Testis (tissue), 3 donors: ENCODE results near the gene ZNF148. TPM values are rescaled to one million over a fixed set of nuclear protein-coding genes. Genes with fewer than 3 reads are reported as not detected.

Experiments
- DNase-seq: peaks from one replicate; pipeline ENCODE4 v3.0.0-alpha.2; 2019
- H3K27ac ChIP-seq, 2 donors: fragments of 200-600 bp; sonication (generic); one replicate each; pipeline ENCODE4 v1.5.1; 2019
- H3K27me3 ChIP-seq: fragments of 200-600 bp; sonication (generic); one replicate; pipeline ENCODE4 v1.5.1; 2019
- H3K36me3 ChIP-seq: fragments of 200-600 bp; sonication (generic); one replicate; pipeline ENCODE4 v1.5.1; 2017; ENCODE audit warnings: low read depth; ENCODE audit errors: missing control alignments
- H3K4me1 ChIP-seq: fragments of 200-600 bp; sonication (generic); one replicate; pipeline ENCODE4 v1.5.1; 2019
- H3K4me3 ChIP-seq, 2 donors: fragments of 200-600 bp; sonication (generic); one replicate each; pipeline ENCODE4 v1.5.1; 2017 to 2019
- H3K9me3 ChIP-seq: fragments of 200-600 bp; sonication (generic); one replicate; pipeline ENCODE4 v1.5.1; 2017
- POLR2A ChIP-seq: fragments of 450-650 bp; IDR thresholded peaks from one replicate; pipeline ENCODE4 v1.6.1; 2017; ENCODE audit warnings: antibody characterized with exemption, mild to moderate bottlenecking, moderate library complexity
- WGBS, 2 donors: methylation state at CpG; one replicate each; pipeline ENCODE4 v1.1.5; 2018; 5-methylcytosine and 5-hydroxymethylcytosine counted together
- intact Hi-C: fragments of 100-400 bp; cut with DNase I; formaldehyde crosslinking; loops from one replicate; pipeline ENCODE4 v1.15.1; 2023; ENCODE audit warnings: low total_unique reads
- polyA plus RNA-seq: library from polyadenylated mRNA; stranded (reverse); fragments of 350-450 nt; fragmentation: Illumina TruSeq; extraction: RNeasy Lipid Tissue Mini Kit (QIAGEN cat#74804); gene quantifications from one replicate; pipeline ENCODE4 v1.2.3, GENCODE V29; 2014; ENCODE audit warnings: low read depth, low replicate concordance; ENCODE audit not compliant: insufficient read depth
- total RNA-seq, 2 donors: library from RNA; depleted of rRNA; stranded (reverse); fragments of >200 nt; gene quantifications; one replicate each; pipeline ENCODE4 v1.2.3, GENCODE V29; 2016
- TF ChIP-seq, protein P1 (sequence below), 3 experiments: fragments of 450-650 bp in 2 of 3; fragments of 200-600 bp in 1 of 3; sonication (generic) in 1 of 3; IDR thresholded peaks; one replicate each; pipeline ENCODE4 v1.5.1; 2016 to 2019; ENCODE audit warnings: antibody characterized with exemption in 3 of 3, mild to moderate bottlenecking in 2 of 3, moderate library complexity in 1 of 3

ZNF148 gene
- total and polyA plus RNA-seq, 3 donors from 2014 or later = 17.6 to 33.6 (median 29.7) TPM

DNA sequence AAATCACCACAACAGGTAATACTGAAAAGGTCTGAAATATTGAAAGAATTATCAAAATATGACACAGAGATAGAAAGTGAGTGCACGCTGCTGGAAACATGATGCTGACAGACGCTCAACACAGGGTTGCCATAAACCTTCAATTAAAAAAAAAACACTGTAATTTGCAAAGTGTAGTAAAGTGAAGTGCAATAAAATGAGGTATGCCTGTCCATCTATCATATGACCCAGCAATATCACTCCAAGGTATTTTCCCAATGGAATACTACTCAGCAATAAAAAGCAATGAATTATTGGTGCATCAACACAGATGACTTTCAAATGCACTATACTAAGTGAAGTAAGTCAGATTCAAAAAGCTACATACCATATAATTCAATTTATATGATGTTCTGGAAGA is 115.0 kb downstream of the ZNF148 start:
- H3K4me1 ChIP-seq = no peaks in the 10 kb centered on the region
- WGBS, 2 donors = 97 to 98% methylated on average over 2 of the region's 2 CpGs

DNA sequence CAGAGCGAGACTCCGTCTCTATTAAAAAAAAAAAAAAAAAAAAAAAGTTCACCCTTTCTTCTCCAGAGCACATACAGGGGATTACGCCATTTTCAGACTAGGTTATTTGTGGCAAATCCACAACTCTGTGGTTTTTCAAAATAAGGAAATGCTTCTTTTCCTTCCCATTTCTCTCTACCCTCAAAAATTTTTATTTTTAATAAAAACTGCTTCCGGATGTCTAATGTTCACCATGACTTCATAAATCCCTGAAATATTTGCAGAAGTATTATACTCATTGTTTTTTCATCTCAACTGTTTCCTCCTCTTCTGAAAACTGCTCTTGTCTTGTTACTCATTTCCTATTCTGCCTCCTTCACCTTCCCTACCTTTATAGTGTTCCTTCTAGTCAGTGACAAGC is 117.6 kb downstream of the ZNF148 start:
- no peak overlapping the region for H3K4me3 ChIP-seq
- no peak overlapping the region for H3K27ac ChIP-seq
- no peaks in the 10 kb centered on the region for H3K9me3 ChIP-seq
- no peaks in the 10 kb centered on the region for H3K27me3 ChIP-seq
- TF ChIP-seq POLR2A = no peak
- TF ChIP-seq, protein P1, sequence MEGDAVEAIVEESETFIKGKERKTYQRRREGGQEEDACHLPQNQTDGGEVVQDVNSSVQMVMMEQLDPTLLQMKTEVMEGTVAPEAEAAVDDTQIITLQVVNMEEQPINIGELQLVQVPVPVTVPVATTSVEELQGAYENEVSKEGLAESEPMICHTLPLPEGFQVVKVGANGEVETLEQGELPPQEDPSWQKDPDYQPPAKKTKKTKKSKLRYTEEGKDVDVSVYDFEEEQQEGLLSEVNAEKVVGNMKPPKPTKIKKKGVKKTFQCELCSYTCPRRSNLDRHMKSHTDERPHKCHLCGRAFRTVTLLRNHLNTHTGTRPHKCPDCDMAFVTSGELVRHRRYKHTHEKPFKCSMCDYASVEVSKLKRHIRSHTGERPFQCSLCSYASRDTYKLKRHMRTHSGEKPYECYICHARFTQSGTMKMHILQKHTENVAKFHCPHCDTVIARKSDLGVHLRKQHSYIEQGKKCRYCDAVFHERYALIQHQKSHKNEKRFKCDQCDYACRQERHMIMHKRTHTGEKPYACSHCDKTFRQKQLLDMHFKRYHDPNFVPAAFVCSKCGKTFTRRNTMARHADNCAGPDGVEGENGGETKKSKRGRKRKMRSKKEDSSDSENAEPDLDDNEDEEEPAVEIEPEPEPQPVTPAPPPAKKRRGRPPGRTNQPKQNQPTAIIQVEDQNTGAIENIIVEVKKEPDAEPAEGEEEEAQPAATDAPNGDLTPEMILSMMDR (IDR thresholded peaks at IDR 0.05) = no peak
- intact Hi-C loops = no loop called here
- no peak for DNase-seq
- H3K36me3 ChIP-seq = no peaks in the 10 kb centered on the region
- WGBS, 2 donors = 86 to 93% methylated on average over 4 of the region's 4 CpGs
- no peaks in the 10 kb centered on the region for H3K4me1 ChIP-seq

More for the DNA sequence above, 115.0 kb downstream of the ZNF148 start:
- Histone ChIP-seq H3K27ac (no peak overlapping the region), H3K27me3 (no peaks in the 10 kb centered on the region), H3K36me3 (no peaks in the 10 kb centered on the region), H3K4me3 (no peak overlapping the region), H3K9me3 (no peaks in the 10 kb centered on the region)
- no peak for DNase-seq
- intact Hi-C loops = no loop called here
- TF ChIP-seq POLR2A = no peak
- TF ChIP-seq, protein P1 (IDR thresholded peaks at IDR 0.05) = no peak

DNA sequence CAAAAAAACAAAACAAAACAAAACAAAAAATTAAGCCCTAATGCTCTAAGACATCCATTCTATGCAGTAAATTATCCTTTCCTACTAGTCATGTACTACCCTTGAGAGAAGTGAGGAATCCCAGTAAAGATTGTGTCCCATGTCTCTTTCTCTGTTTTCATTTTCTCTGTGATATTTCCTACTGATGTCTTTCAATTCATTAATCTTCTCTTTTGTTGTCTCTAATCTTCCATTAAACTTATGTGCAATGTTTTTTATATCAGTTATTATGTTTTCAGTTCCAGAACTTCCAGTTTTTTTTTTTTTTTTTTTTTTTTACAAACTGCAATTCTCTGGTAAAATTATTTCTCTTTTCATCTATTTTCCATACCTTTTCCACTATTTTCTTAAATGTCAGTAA is 118.5 kb downstream of the ZNF148 start:
- no peak overlapping the region for H3K4me3 ChIP-seq
- intact Hi-C loops = no loop called here
- H3K9me3 ChIP-seq = no peaks in the 10 kb centered on the region
- TF ChIP-seq POLR2A = no peak
- TF ChIP-seq, protein P1 (IDR thresholded peaks at IDR 0.05) = no peak
- no peak overlapping the region for H3K27ac ChIP-seq
- no peaks in the 10 kb centered on the region for H3K27me3 ChIP-seq
- H3K4me1 ChIP-seq = no peaks in the 10 kb centered on the region
- H3K36me3 ChIP-seq = no peaks in the 10 kb centered on the region
- no peak for DNase-seq

DNA sequence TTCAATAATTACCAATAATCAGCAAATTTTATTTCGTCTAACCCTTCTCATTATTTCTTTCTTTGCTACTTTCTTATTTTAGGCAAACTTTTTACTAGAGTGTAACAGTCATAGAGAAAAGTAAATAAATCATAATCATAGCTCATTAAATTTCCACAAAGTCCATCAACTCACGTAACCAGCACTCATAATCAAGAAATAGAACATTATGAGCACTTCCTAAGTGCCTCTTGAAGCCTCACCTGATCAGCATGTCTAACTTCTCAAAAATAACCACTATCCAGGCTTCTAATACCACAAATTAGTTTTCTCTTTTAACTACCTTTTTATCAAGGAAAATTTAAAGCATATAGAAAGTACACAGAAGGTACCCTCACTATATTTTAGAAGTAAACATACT is 124.2 kb downstream of the ZNF148 start:
- H3K4me3 ChIP-seq = no peak overlapping the region
- TF ChIP-seq POLR2A = no peak
- TF ChIP-seq, protein P1 (IDR thresholded peaks at IDR 0.05) = no peak
- H3K36me3 ChIP-seq = no peaks in the 10 kb centered on the region
- no peak for DNase-seq
- H3K27me3 ChIP-seq = no peaks in the 10 kb centered on the region
- no peaks in the 10 kb centered on the region for H3K4me1 ChIP-seq
- intact Hi-C loops = no loop called here
- no peak overlapping the region for H3K27ac ChIP-seq
- H3K9me3 ChIP-seq = no peaks in the 10 kb centered on the region
- 91 to 96% methylated on average over 2 of the region's 2 CpGs for WGBS, 2 donors

DNA sequence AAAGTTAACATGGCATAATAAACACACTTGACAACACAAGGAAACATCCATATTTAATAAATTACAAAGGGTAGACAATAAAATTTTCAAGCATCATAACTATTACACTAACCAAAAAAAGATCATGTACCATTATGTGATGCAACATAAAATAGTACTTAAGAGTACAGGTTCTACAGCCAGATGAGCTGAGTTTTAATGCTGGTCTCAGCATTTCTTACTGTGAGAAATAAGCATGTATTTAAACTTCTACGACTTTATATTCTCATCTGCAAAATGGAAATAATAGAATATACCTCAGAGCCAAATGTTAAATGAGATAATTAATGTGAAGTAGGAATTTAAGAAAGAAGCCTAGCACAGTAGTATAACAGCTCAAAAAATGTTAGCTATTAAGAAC is 128.9 kb downstream of the ZNF148 start:
- DNase-seq = no peak
- Histone ChIP-seq H3K36me3 (no peaks in the 10 kb centered on the region), H3K27ac (no peak overlapping the region), H3K27me3 (no peaks in the 10 kb centered on the region), H3K9me3 (no peaks in the 10 kb centered on the region), H3K4me1 (no peaks in the 10 kb centered on the region), H3K4me3 (no peak overlapping the region)
- intact Hi-C loops = no loop called here
- WGBS, 2 donors = 94 to 96% methylated on average over 1 of the region's 1 CpG
- TF ChIP-seq, protein P1 (IDR thresholded peaks at IDR 0.05) = no peak
- no peak for TF ChIP-seq POLR2A
